Immature natural killer cell (primary cell): ENCODE results near the gene COG1. TPM values are rescaled to one million over a fixed set of nuclear protein-coding genes. Genes with fewer than 3 reads are reported as not detected.
A peak's percentile ranks its signal among the peaks of the same experiment; 100 is the strongest.

ENCODE experiments used
- DNase-seq, 3 donors: peaks; one replicate each; pipeline ENCODE4 v3.0.0; 2022; ENCODE audit warnings: mixed read lengths in 1 of 3
- H3K27ac Mint-ChIP-seq, 6 donors: one replicate each; pipeline ENCODE4 v1.8.0; 2020; ENCODE audit warnings: mixed read lengths in 6 of 6, mild to moderate bottlenecking in 5 of 6, inconsistent platforms in 4 of 6, moderate library complexity in 3 of 6
- H3K27me3 Mint-ChIP-seq, 3 donors: one replicate each; pipeline ENCODE4 v1.8.0; 2020 to 2021; ENCODE audit warnings: low read depth in 3 of 3, mild to moderate bottlenecking in 3 of 3, mixed read lengths in 3 of 3, moderate library complexity in 3 of 3, inconsistent platforms in 1 of 3
- H3K36me3 Mint-ChIP-seq, 3 donors: one replicate each; pipeline ENCODE4 v1.8.0; 2020; ENCODE audit warnings: mixed read lengths in 3 of 3, inconsistent platforms in 2 of 3, mild to moderate bottlenecking in 2 of 3
- H3K4me1 Mint-ChIP-seq, 2 donors: one replicate each; pipeline ENCODE4 v1.8.0; 2020; ENCODE audit warnings: inconsistent platforms in 2 of 2, mild to moderate bottlenecking in 2 of 2, mixed read lengths in 2 of 2, moderate library complexity in 1 of 2
- H3K4me3 Mint-ChIP-seq, 5 donors: one replicate each; pipeline ENCODE4 v1.8.0; 2020; ENCODE audit warnings: mild to moderate bottlenecking in 5 of 5, mixed read lengths in 5 of 5, inconsistent platforms in 3 of 5, moderate library complexity in 3 of 5
- H3K9me3 Mint-ChIP-seq, 6 donors: one replicate each; pipeline ENCODE4 v1.8.0; 2020; ENCODE audit warnings: mild to moderate bottlenecking in 6 of 6, mixed read lengths in 6 of 6, inconsistent platforms in 4 of 6, moderate library complexity in 3 of 6
- polyA plus RNA-seq, 3 donors: library from polyadenylated mRNA; unstranded; fragments of 300-500 nt; fragmentation: Illumina TruSeq; gene quantifications; one replicate each; pipeline ENCODE4 v1.2.3, GENCODE V29; 2021

COG1 gene
- polyA plus RNA-seq, 3 donors from 2014 or later, result 9.6 to 33.6 (median 17.2) TPM

- no peak for DNase-seq
- Mint-ChIP-seq H3K27me3 (peaks cover 6 to 17% (median 7%) of the 10 kb centered on the region in 3 donors), H3K36me3 (peaks cover 9 to 10% (median 9%) of the 10 kb centered on the region in 3 donors), H3K9me3 (no peaks in the 10 kb centered on the region), H3K27ac (peak overlapping the region; percentile 90 to 98 (median 94)), H3K4me1 (peaks cover 55 to 81% of the 10 kb centered on the region in 2 donors), H3K4me3 (peak overlapping the region; percentile 89 to 96 (median 95))
Measured at GRCh38 chr17:73232587-73233373, 39.9 kb downstream of the COG1 start.

- Mint-ChIP-seq H3K36me3 (peaks cover 9 to 15% (median 13%) of the 10 kb centered on the region in 3 donors), H3K27ac (peak overlapping the region in 1 of 6 donors; percentile 7), H3K9me3 (no peaks in the 10 kb centered on the region), H3K4me3 (peak overlapping the region in 1 of 5 donors; percentile 42), H3K4me1 (peaks cover 56 to 81% of the 10 kb centered on the region in 2 donors), H3K27me3 (peaks cover 6 to 17% (median 7%) of the 10 kb centered on the region in 3 donors)
- no peak for DNase-seq
Measured at GRCh38 chr17:73234736-73235135, 41.9 kb downstream of the COG1 start.

GRCh38 chr17:73237714-73238113, 44.9 kb downstream of the COG1 start:
- Mint-ChIP-seq H3K4me3 (peak overlapping the region in 3 of 5 donors; percentile 3 to 18 (median 9)), H3K4me1 (peaks cover 44 to 74% of the 10 kb centered on the region in 2 donors), H3K27me3 (peaks cover 0 to 6% (median 0%) of the 10 kb centered on the region in 3 donors), H3K27ac (peak overlapping the region; percentile 1 to 79 (median 57)), H3K36me3 (peaks cover 9 to 23% (median 13%) of the 10 kb centered on the region in 3 donors), H3K9me3 (no peaks in the 10 kb centered on the region)
- DNase-seq, result no peak

GRCh38 chr17:73240561-73240960, 47.7 kb downstream of the COG1 start:
- peak overlapping the region in 2 of 6 donors; percentile 21 to 27 for H3K27ac Mint-ChIP-seq
- H3K27me3 Mint-ChIP-seq, result peaks cover 0 to 2% (median 0%) of the 10 kb centered on the region in 3 donors

GRCh38 chr17:73247726-73248125, 54.9 kb downstream of the COG1 start:
- DNase-seq, result no peak
- no peak overlapping the region for H3K27ac Mint-ChIP-seq
- H3K4me1 Mint-ChIP-seq, result no peaks in the 10 kb centered on the region
- H3K9me3 Mint-ChIP-seq, result no peaks in the 10 kb centered on the region
- peaks cover 0 to 3% (median 2%) of the 10 kb centered on the region in 3 donors for H3K27me3 Mint-ChIP-seq
- H3K4me3 Mint-ChIP-seq, result no peak overlapping the region
- H3K36me3 Mint-ChIP-seq, result peaks cover 8 to 14% (median 10%) of the 10 kb centered on the region in 3 donors

More at GRCh38 chr17:73240561-73240960, 47.7 kb downstream of the COG1 start:
- Mint-ChIP-seq H3K36me3 (peaks cover 6 to 29% (median 14%) of the 10 kb centered on the region in 3 donors), H3K4me1 (peaks cover 32 to 54% of the 10 kb centered on the region in 2 donors), H3K4me3 (no peak overlapping the region), H3K9me3 (no peaks in the 10 kb centered on the region)
- DNase-seq, result no peak

- H3K27ac Mint-ChIP-seq, result no peak overlapping the region
- no peaks in the 10 kb centered on the region for H3K4me1 Mint-ChIP-seq
- no peak for DNase-seq
- peaks cover 0 to 3% (median 2%) of the 10 kb centered on the region in 3 donors for H3K27me3 Mint-ChIP-seq
- H3K36me3 Mint-ChIP-seq, result peaks cover 8 to 13% (median 10%) of the 10 kb centered on the region in 3 donors
- no peak overlapping the region for H3K4me3 Mint-ChIP-seq
- H3K9me3 Mint-ChIP-seq, result no peaks in the 10 kb centered on the region
Measured at GRCh38 chr17:73248532-73248931, 55.7 kb downstream of the COG1 start.

GRCh38 chr17:73249700-73250099, 56.8 kb downstream of the COG1 start:
- Mint-ChIP-seq H3K4me1 (no peaks in the 10 kb centered on the region), H3K27ac (peak overlapping the region in 1 of 6 donors; percentile 17), H3K36me3 (peaks cover 7 to 12% (median 10%) of the 10 kb centered on the region in 3 donors), H3K4me3 (no peak overlapping the region), H3K9me3 (no peaks in the 10 kb centered on the region), H3K27me3 (peaks cover 0 to 3% (median 2%) of the 10 kb centered on the region in 3 donors)
- no peak for DNase-seq

GRCh38 chr17:73250851-73251640, 58.2 kb downstream of the COG1 start:
- no peak overlapping the region for H3K4me3 Mint-ChIP-seq
- no peak for DNase-seq
- H3K4me1 Mint-ChIP-seq, result peaks cover 0 to 2% of the 10 kb centered on the region in 2 donors
- H3K36me3 Mint-ChIP-seq, result peaks cover 3 to 10% (median 8%) of the 10 kb centered on the region in 3 donors
- H3K9me3 Mint-ChIP-seq, result no peaks in the 10 kb centered on the region
- no peak overlapping the region for H3K27ac Mint-ChIP-seq
- peaks cover 0 to 3% (median 0%) of the 10 kb centered on the region in 3 donors for H3K27me3 Mint-ChIP-seq

GRCh38 chr17:73251871-73252270, 59.0 kb downstream of the COG1 start:
- DNase-seq, result no peak
- Mint-ChIP-seq H3K4me3 (no peak overlapping the region), H3K4me1 (peaks cover 0 to 2% of the 10 kb centered on the region in 2 donors), H3K9me3 (no peaks in the 10 kb centered on the region), H3K36me3 (peaks cover 3 to 8% (median 6%) of the 10 kb centered on the region in 3 donors), H3K27me3 (peaks cover 0 to 3% (median 0%) of the 10 kb centered on the region in 3 donors), H3K27ac (no peak overlapping the region)

- peaks cover 0 to 3% (median 0%) of the 10 kb centered on the region in 3 donors for H3K27me3 Mint-ChIP-seq
- H3K4me1 Mint-ChIP-seq, result peaks cover 0 to 2% of the 10 kb centered on the region in 2 donors
- DNase-seq, result peak; percentile 23 to 46 (median 31)
- H3K27ac Mint-ChIP-seq, result no peak overlapping the region
- no peaks in the 10 kb centered on the region for H3K36me3 Mint-ChIP-seq
- no peaks in the 10 kb centered on the region for H3K9me3 Mint-ChIP-seq
- H3K4me3 Mint-ChIP-seq, result no peak overlapping the region
Measured at GRCh38 chr17:73255671-73256181, 62.9 kb downstream of the COG1 start.

GRCh38 chr17:73256220-73256619, 63.4 kb downstream of the COG1 start:
- H3K9me3 Mint-ChIP-seq, result no peaks in the 10 kb centered on the region

GRCh38 chr17:73257516-73257915, 64.7 kb downstream of the COG1 start:
- Mint-ChIP-seq H3K4me1 (peaks cover 0 to 2% of the 10 kb centered on the region in 2 donors), H3K9me3 (no peaks in the 10 kb centered on the region), H3K4me3 (no peak overlapping the region), H3K36me3 (no peaks in the 10 kb centered on the region), H3K27me3 (peaks cover 0 to under 1% (median 0%) of the 10 kb centered on the region in 3 donors), H3K27ac (no peak overlapping the region)
- DNase-seq, result no peak

More at GRCh38 chr17:73256220-73256619, 63.4 kb downstream of the COG1 start:
- Mint-ChIP-seq H3K4me3 (no peak overlapping the region), H3K4me1 (peaks cover 0 to 2% of the 10 kb centered on the region in 2 donors), H3K36me3 (no peaks in the 10 kb centered on the region), H3K27me3 (peaks cover 0 to 3% (median 0%) of the 10 kb centered on the region in 3 donors), H3K27ac (no peak overlapping the region)
- DNase-seq, result no peak
